Measurements from ENCODE around the gene RBM12. TPM values are rescaled to one million over a fixed set of nuclear protein-coding genes. Genes with fewer than 3 reads are reported as not detected.

RBM12 gene
- total RNA-seq, 1 donor from 2014 or later, result 63.8 TPM

- Mint-ChIP-seq H3K27me3 (ENCODE audit: low read depth) (no peaks in the 10 kb centered on the region), H3K9me3 (ENCODE audit: low read depth) (no peaks in the 10 kb centered on the region), H3K4me1 (ENCODE audit: low read depth) (no peaks in the 10 kb centered on the region), H3K36me3 (ENCODE audit: low read depth) (peaks cover 33% of the 10 kb centered on the region), H3K4me3 (ENCODE audit: unreplicated experiment) (no peak overlapping the region), H3K27ac (ENCODE audit: unreplicated experiment) (no peak overlapping the region)
- TF ChIP-seq CTCF (IDR thresholded peaks at IDR 0.05), result no peak
- DNase-seq (ENCODE audit: low spot score), result no peak
Measured at GRCh38 chr20:35674921-35675320, 10.2 kb upstream of the RBM12 start.

DNA sequence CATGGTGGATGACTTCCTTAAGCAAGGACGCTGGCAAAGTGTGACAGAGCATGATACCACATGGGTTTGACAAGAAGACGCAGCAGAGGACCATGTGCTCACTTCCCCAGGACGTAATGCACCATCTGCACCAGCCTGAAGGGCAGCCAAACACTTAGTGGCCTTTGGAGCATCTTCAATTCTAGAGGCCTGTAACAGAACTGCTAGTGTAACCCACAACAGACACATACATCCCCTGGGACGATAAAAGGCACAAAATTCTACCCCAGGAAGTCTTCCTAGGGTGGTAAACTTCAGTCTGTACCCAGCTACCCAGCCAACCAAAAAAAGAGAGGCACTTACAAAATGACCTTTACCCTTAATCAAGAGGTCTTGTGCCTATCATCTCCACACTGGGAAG lies 9.2 kb upstream of the RBM12 start:
- Mint-ChIP-seq H3K36me3 (ENCODE audit: low read depth) (peaks cover 41% of the 10 kb centered on the region), H3K27ac (ENCODE audit: unreplicated experiment) (no peak overlapping the region), H3K9me3 (ENCODE audit: low read depth) (no peaks in the 10 kb centered on the region), H3K4me3 (ENCODE audit: unreplicated experiment) (no peak overlapping the region), H3K4me1 (ENCODE audit: low read depth) (no peaks in the 10 kb centered on the region), H3K27me3 (ENCODE audit: low read depth) (no peaks in the 10 kb centered on the region)
- TF ChIP-seq CTCF (IDR thresholded peaks at IDR 0.05), result no peak
- DNase-seq (ENCODE audit: low spot score), result no peak

DNA sequence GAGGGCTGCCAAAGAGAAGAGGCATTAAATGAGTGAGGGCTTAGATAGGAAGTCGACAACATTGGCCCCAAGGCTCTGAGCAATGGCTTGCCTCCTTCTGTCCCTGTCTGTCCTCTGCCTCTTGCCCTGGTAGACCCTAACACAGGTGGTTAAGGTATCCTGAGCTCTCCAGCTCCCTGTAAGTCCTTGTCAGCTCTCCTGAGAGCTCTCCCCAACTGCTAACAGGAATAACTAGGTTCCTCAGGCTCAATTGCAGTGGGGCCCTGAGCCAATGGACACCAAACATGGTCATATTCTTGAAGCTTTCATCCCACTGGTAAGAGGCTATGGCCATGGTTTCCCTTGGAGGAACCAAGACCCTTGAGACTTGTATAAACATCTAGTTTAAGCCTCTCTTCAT lies 5.0 kb upstream of the RBM12 start:
- Mint-ChIP-seq H3K27ac (ENCODE audit: unreplicated experiment) (no peak overlapping the region), H3K4me3 (ENCODE audit: unreplicated experiment) (no peak overlapping the region)
- no peak for TF ChIP-seq CTCF (IDR thresholded peaks at IDR 0.05)

DNA sequence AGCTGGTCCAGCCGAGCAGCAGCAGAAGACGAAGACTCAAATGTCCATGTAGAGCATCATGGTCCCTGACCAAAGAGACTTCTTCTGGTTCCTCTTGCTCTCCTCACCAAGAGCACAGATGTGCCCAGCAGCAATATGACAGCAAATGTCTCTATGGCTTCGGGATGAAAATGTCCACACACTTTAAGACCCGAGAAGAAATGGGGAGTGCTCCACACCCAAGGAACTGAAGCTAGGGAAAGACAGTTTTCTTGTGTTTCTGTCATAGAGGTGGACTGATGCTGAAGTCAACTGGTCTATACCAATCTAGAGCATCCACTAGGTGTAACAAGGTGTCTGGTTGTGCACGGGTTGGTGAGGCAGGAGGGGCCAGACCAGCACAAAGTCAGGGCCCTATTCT lies 4.5 kb upstream of the RBM12 start:
- no peak overlapping the region for H3K27ac Mint-ChIP-seq (ENCODE audit: unreplicated experiment)
- H3K4me1 Mint-ChIP-seq (ENCODE audit: low read depth), result peaks cover 4% of the 10 kb centered on the region
- no peaks in the 10 kb centered on the region for H3K9me3 Mint-ChIP-seq (ENCODE audit: low read depth)
- no peak for TF ChIP-seq CTCF (IDR thresholded peaks at IDR 0.05)
- no peak overlapping the region for H3K4me3 Mint-ChIP-seq (ENCODE audit: unreplicated experiment)
- DNase-seq (ENCODE audit: low spot score), result no peak
- peaks cover 40% of the 10 kb centered on the region for H3K36me3 Mint-ChIP-seq (ENCODE audit: low read depth)
- no peaks in the 10 kb centered on the region for H3K27me3 Mint-ChIP-seq (ENCODE audit: low read depth)

More for the DNA sequence above, 5.0 kb upstream of the RBM12 start:
- Mint-ChIP-seq H3K9me3 (ENCODE audit: low read depth) (no peaks in the 10 kb centered on the region), H3K36me3 (ENCODE audit: low read depth) (peaks cover 42% of the 10 kb centered on the region), H3K27me3 (ENCODE audit: low read depth) (no peaks in the 10 kb centered on the region), H3K4me1 (ENCODE audit: low read depth) (peaks cover 4% of the 10 kb centered on the region)
- no peak for DNase-seq (ENCODE audit: low spot score)

DNA sequence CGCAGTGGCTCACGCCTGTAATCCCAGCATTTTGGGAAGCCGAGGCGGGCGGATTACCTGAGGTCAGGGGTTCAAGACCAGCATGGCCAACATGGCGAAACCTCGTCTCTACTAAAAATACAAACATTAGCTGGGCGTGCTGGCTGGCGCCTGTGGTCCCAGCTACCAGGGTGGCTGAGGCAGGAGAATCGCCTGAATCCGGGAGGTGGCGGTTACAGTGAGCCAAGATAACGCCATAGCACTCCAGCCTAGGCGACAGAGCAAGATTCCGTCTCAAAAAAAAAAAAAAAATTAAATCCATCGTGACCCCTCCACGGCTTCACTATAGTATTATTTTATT lies 1.2 kb upstream of the RBM12 start:
- TF ChIP-seq CTCF (IDR thresholded peaks at IDR 0.05), result no peak
- Mint-ChIP-seq H3K36me3 (ENCODE audit: low read depth) (peaks cover 22% of the 10 kb centered on the region), H3K9me3 (ENCODE audit: low read depth) (no peaks in the 10 kb centered on the region), H3K4me1 (ENCODE audit: low read depth) (peaks cover 34% of the 10 kb centered on the region), H3K27ac (ENCODE audit: unreplicated experiment) (no peak overlapping the region), H3K4me3 (ENCODE audit: unreplicated experiment) (no peak overlapping the region), H3K27me3 (ENCODE audit: low read depth) (no peaks in the 10 kb centered on the region)
- no peak for DNase-seq (ENCODE audit: low spot score)

Data from chondrocyte (in vitro differentiated cells).